GM19452 (cell line): Measurements from ENCODE around the gene CPB1.
"Not testable (repeated sequence)": the region's sequence is repeated elsewhere in the genome, so short reads cannot be mapped to it uniquely, and the experiment has no call there.

Experiments
- ATAC-seq: cut with Tn5 transposase; IDR thresholded peaks from one replicate; pipeline ENCODE4 v1.9.1; 2021; ENCODE audit not compliant: unreplicated experiment

Gene CPB1

GRCh38 chr3:148827585-148827984, at the start of gene CPB1:
Gene CPB1 (plus strand): TSS chr3:148827811. CDS start chr3:148827824, 13 bp downstream.
- ATAC-seq: no peak

DNA sequence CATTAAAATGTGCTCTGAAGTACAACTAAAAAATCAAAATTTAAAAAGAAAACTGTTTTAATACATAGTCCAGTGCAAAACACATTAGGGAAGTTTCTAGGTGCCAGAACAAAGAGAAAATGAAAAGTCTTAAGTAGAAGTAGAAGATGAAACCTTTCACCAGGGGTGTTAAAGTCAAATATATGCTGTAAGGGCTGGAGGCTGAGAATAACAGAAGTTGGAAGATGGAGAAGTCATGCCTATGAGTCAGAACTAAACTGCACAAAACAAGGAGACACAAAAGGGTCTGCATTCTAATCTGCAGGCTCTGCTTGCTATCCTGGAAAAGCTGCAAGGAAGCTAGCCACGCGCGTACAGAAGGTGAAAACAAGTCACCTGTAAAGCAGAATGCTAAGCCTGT, 48.7 kb upstream of the CPB1 start:
- ATAC-seq: no peak

GRCh38 chr3:148785026-148785425, 42.6 kb upstream of the CPB1 start:
- not testable (repeated sequence) for ATAC-seq

DNA sequence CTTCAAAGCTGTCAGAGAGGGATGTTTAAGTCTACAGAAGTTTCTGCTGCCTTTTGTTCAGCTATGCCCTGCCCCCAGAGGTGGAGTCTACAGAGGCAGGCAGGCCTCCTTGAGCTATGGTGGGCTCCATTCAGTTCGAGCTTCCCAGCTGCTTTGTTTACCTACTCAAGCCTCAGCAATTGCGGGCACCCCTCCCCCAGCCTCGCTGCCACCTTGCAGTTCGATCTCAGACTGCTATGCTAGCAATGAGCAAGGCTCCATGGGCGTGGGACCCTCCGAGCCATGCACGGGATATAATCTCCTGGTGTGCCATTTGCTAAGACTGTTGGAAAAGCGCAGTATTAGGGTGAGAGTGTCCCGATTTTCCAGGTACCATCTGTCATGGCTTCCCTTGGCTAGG, 41.5 kb upstream of the CPB1 start:
- ATAC-seq: not testable (repeated sequence)

- ATAC-seq: no peak
Observed at GRCh38 chr3:148789146-148789545, 38.5 kb upstream of the CPB1 start.

- ATAC-seq: no peak
Observed at GRCh38 chr3:148789906-148790305, 37.7 kb upstream of the CPB1 start.

DNA sequence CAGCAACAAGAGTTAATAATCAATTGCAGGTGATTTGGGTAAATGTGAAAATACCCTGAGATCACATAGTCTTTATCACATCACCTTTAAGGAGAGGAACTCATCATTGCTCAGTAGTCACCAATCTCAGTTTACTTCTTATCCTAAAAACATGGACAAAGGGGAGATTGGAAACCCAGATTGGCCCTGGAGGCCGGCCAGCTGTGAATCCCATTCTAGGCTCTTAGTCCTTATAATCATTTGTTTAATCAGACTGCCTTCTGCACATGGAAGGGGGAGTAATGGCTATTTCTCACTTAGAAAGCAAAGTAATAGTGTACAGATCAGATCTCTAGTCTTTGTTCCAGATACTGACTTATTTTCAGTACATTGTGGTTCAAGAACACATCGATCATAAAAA, 37.2 kb upstream of the CPB1 start:
- ATAC-seq: no peak

- no peak for ATAC-seq
Observed at GRCh38 chr3:148790851-148791735, 36.5 kb upstream of the CPB1 start.

DNA sequence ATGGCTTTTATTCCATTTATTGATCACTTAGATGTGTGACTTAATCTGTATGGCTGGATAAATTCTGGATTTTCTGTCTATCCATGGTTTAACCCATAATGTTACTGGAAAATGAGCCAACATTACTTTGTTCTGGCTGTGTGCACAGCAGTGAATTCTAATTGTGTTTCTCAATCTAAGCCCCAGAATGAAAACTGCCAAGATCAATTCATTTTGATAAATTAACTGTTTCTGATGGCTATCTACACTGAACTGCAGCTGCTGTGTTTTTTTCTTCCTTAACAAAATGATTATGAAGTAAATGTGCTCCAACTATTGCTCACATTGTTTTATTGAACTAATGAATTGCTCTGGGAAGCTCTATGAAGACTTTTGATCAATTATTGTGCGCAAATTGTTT, 35.7 kb upstream of the CPB1 start:
- no peak for ATAC-seq

GRCh38 chr3:148792516-148792915, 35.1 kb upstream of the CPB1 start:
- ATAC-seq: no peak

- no peak for ATAC-seq
Observed at GRCh38 chr3:148796799-148797198, 30.8 kb upstream of the CPB1 start.

GRCh38 chr3:148797795-148798194, 29.8 kb upstream of the CPB1 start:
- no peak for ATAC-seq

DNA sequence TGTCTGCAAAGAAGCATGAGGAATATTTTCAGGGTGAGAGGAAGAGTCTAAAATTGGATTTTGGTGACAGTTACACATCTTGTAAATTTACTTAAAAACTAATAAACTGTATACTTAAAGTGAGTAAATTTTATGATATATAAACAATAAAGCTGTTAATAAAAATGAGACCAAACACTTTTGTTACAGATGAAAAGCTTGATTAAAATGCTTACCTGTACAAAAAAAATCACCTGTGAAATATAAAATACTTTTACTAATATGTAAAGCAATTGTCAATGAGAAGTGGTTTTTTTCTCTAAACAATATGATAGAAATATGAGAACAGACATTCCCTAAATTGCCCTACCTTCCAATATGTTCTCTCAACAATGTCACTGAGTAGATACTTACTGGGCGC, 27.2 kb upstream of the CPB1 start:
- ATAC-seq: no peak

DNA sequence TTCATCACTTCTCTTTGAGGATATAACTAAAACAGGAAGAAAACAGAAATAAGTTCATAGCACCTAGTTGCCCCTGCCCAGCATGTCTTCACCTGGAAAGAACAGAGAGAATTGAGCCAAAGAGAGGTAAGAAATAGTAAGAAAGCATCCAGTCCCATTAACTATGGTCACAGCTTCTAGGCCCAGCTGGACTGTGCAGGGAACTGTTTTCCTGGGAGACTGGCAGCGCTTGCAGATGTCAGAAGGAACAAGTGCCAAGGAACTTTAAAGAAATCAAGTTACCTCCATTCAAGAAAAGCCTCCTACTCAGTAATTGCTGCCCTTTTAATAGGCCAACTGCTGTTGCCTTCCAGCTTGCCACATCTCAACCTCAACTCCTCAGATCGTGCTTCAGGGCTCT, 17.8 kb upstream of the CPB1 start:
- ATAC-seq: no peak

DNA sequence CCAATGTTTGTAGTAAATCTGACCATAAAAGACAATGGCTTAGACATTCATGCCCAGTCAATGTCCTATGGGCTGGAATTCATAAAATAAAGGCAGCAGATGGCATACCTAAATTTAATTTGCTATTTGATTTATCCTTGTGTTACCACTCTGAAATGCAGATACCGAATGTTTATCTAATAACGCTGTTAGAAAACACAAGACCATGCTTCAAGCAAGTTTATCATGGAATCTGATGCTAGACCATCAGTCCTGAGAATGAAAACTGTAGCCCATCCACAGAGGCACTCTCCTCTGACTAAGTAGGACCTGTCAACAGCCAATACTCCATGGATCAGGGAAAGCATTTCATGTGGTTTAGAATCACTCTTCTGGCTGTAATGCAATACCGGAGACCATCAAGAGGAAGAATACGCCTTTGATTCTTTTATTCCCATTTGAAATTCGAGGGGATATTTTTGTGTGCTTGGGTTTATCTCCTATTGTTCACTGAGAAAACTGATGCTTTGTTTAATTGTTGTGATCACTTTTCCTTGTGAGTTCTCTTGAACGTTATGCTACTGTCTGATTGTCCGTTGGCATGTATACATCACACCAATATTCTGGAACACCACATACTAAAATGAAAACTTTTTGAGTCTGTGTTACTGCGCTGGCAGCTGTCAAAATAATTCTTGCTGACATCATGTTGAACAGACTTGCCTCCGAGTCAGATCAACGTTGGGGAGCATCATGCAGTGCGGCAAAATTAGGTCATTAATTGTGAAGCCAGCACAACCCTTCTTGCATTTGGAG, 12.1 kb upstream of the CPB1 start:
- ATAC-seq: no peak

DNA sequence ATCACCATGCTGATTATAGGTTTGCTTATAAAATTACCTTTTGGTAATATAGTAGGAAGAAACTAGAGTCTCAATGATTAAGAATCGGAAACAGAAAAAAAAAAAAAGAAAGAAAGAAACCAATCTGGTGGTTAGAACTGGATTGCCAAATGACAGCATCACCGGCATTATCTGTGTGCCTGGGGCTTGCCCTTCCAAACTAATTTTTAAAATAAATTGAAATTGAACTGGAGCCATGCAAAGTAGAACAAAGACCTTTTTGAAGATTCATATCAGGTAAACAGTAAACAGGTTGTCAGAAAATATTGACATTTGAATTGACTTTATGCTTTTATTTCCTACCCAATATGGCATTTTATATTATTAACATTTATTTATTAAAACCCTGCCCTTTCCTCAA, 11.2 kb upstream of the CPB1 start:
- no peak for ATAC-seq

- ATAC-seq: no peak
Observed at GRCh38 chr3:148816981-148817525, 10.6 kb upstream of the CPB1 start.

- ATAC-seq: no peak
Observed at GRCh38 chr3:148820361-148821245, 7.0 kb upstream of the CPB1 start.

GRCh38 chr3:148823026-148823425, 4.6 kb upstream of the CPB1 start:
- no peak for ATAC-seq

DNA sequence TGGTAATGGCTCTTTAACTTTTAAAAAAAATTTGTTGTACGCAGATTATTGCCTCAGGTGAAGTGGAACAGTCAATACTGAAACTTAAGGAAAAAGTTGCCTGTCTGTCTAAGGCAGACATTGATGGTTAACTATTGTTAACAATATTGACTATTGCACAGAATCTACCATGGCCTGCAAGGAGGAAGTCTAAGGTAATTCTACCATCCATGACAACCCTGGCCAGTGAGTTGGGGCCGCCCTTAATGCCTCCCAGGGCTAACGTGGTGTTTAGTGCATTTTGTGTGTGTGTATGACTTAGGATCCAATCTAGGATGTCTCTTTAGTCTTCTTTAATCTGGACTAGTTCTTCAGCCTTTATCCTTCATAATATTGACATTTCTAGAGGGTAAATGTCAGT, 2.1 kb upstream of the CPB1 start:
- ATAC-seq: no peak

GRCh38 chr3:148828136-148828690, 602 bp downstream of the CPB1 start:
- no peak for ATAC-seq
